Measurements from ENCODE around the gene SPOCK2. TPM values are rescaled to one million over a fixed set of nuclear protein-coding genes. Genes with fewer than 3 reads are reported as not detected.
A peak's percentile ranks its signal among the peaks of the same experiment; 100 is the strongest.

Gene SPOCK2
- polyA plus RNA-seq, 1 of the 3 experiments (the other 2 are of a cell fraction), result 0.18 TPM

- DNase-seq, result no peak
- H3K4me3 ChIP-seq (ENCODE audit: low read depth in 2 of 2, low read length in 1 of 2), result no peak overlapping the region
- no peaks in the 10 kb centered on the region for H4K20me1 ChIP-seq (ENCODE audit: insufficient read depth)
- no peak overlapping the region for H2AFZ ChIP-seq (ENCODE audit: low read depth)
- no peaks in the 10 kb centered on the region; a peak in 1 of 4 replicates for H3K4me1 ChIP-seq (ENCODE audit: control insufficient read depth in 1 of 2, insufficient read depth in 2 of 2, low read depth in 1 of 2, low read length in 1 of 2)
- POLR2A ChIA-PET, result no interaction called here
- peaks cover 7% of the 10 kb centered on the region for H3F3A ChIP-seq (replicated peaks; ENCODE audit: insufficient read depth)
- no peak overlapping the region for H3K9ac ChIP-seq
- no peak overlapping the region for H3K4me2 ChIP-seq
- H3K27ac ChIP-seq (ENCODE audit: low read depth in 2 of 2, low read length in 1 of 2), result no peak overlapping the region
- peaks cover 0 to 7% of the 10 kb centered on the region in 2 experiments for H3K36me3 ChIP-seq (replicated peaks in 1 of 2; ENCODE audit: control insufficient read depth in 1 of 2, insufficient read depth in 2 of 2, low read length in 1 of 2)
- no peaks in the 10 kb centered on the region for H3K79me2 ChIP-seq (ENCODE audit: insufficient read depth)
- CTCF ChIA-PET, result no interaction called here
- no peaks in the 10 kb centered on the region for H3K9me2 ChIP-seq
- WGBS (ENCODE audit: low lambda C conversion rate), result 89% methylated on average over 10 of the region's 10 CpGs
- TF ChIP-seq TEAD4 (IDR thresholded peaks at IDR 0.05; ENCODE audit: borderline replicate concordance, insufficient read depth), result no peak
- no peak for TF ChIP-seq NFIC (IDR thresholded peaks at IDR 0.05; ENCODE audit: borderline replicate concordance)
- no peak for TF ChIP-seq TCF12 (IDR thresholded peaks at IDR 0.05)
- TF ChIP-seq USF1 (IDR thresholded peaks at IDR 0.05; ENCODE audit: borderline replicate concordance, low read depth), result no peak
- TF ChIP-seq RCOR1 (IDR thresholded peaks at IDR 0.05; ENCODE audit: low read length), result no peak
- TF ChIP-seq EZH2phosphoT487 (IDR thresholded peaks at IDR 0.05; ENCODE audit: borderline replicate concordance, low read depth), result no peak
- H3K27me3 ChIP-seq (ENCODE audit: insufficient read depth), result no peaks in the 10 kb centered on the region
- H3K9me3 ChIP-seq, result no peaks in the 10 kb centered on the region
Measured at GRCh38 chr10:72134785-72135767, 46.7 kb upstream of the SPOCK2 start.

- Histone ChIP-seq H3K4me3 (ENCODE audit: low read depth in 2 of 2, low read length in 1 of 2) (no peak overlapping the region), H3K9me3 (no peaks in the 10 kb centered on the region), H3K9me2 (no peaks in the 10 kb centered on the region), H2AFZ (ENCODE audit: low read depth) (no peak overlapping the region), H3K36me3 (replicated peaks in 1 of 2; ENCODE audit: control insufficient read depth in 1 of 2, insufficient read depth in 2 of 2, low read length in 1 of 2) (peaks cover 0 to 7% of the 10 kb centered on the region in 2 experiments), H3K4me1 (ENCODE audit: control insufficient read depth in 1 of 2, insufficient read depth in 2 of 2, low read depth in 1 of 2, low read length in 1 of 2) (no peaks in the 10 kb centered on the region), H3K9ac (no peak overlapping the region), H3F3A (replicated peaks; ENCODE audit: insufficient read depth) (peaks cover 7% of the 10 kb centered on the region), H3K79me2 (ENCODE audit: insufficient read depth) (no peaks in the 10 kb centered on the region), H3K27me3 (ENCODE audit: insufficient read depth) (no peaks in the 10 kb centered on the region), H4K20me1 (ENCODE audit: insufficient read depth) (no peaks in the 10 kb centered on the region), H3K27ac (ENCODE audit: low read depth in 2 of 2, low read length in 1 of 2) (peak overlapping the region in 1 of 2 experiments; percentile 2; a peak in 1 of 4 replicates), H3K4me2 (peak overlapping the region; percentile 0; the same call in 1 of the 2 replicates)
- CTCF ChIA-PET, result interaction anchor here (0.9 to 1.8 kb wide), 4 partner anchors 11 to 89 kb away, joined by 3 to 6 read pairs (median 3); no protein-coding TSS in a partner anchor
- DNase-seq, result no peak
- POLR2A ChIA-PET, result no interaction called here
- no peak for TF ChIP-seq MXI1 (IDR thresholded peaks at IDR 0.05; ENCODE audit: low read depth, low read length)
- no peak for TF ChIP-seq MEF2A (IDR thresholded peaks at IDR 0.05; ENCODE audit: borderline replicate concordance, low read depth)
- no peak for TF ChIP-seq GABPA (IDR thresholded peaks at IDR 0.05; ENCODE audit: low read depth)
- TF ChIP-seq FOSL2 (IDR thresholded peaks at IDR 0.05; ENCODE audit: borderline replicate concordance, low read depth), result peak; percentile 25; the same call in 1 of the 2 replicates
- no peak for TF ChIP-seq MAX (IDR thresholded peaks at IDR 0.05; ENCODE audit: low read depth)
- TF ChIP-seq SIN3A (IDR thresholded peaks at IDR 0.05; ENCODE audit: borderline replicate concordance, low read depth, low read length), result no peak
- TF ChIP-seq TCF12 (IDR thresholded peaks at IDR 0.05), result no peak
- 0 out of 2 replicates have a peak, but pooled peaks have one; percentile 35 for TF ChIP-seq JUND (IDR thresholded peaks at IDR 0.05)
Measured at GRCh38 chr10:72133517-72133916, 45.2 kb upstream of the SPOCK2 start.
